Esophagus squamous epithelium (tissue), 4 donors: ENCODE measurements around the gene UMAD1.

Experiments
- CTCF ChIP-seq, 6 experiments: fragments of 450-650 bp in 4 of 6; fragments of 200-600 bp in 2 of 6; sonication (generic) in 2 of 6; IDR thresholded peaks; one replicate each; pipeline ENCODE4 v1.5.1; 2016 to 2019; ENCODE audit warnings: antibody characterized with exemption in 6 of 6, mild to moderate bottlenecking in 4 of 6, moderate library complexity in 4 of 6
- POLR2A ChIP-seq, 4 donors: fragments of 450-650 bp; IDR thresholded peaks; one replicate each; pipeline ENCODE4 v1.6.1; 2017; ENCODE audit warnings: antibody characterized with exemption in 4 of 4, mild to moderate bottlenecking in 4 of 4, moderate library complexity in 3 of 4

- no peak for TF ChIP-seq CTCF (IDR thresholded peaks at IDR 0.05)
- no peak for TF ChIP-seq POLR2A (IDR thresholded peaks at IDR 0.05)
These were observed 54.7 kb downstream of the UMAD1 start for GRCh38 chr7:7695111-7695817.
